DND-41 (cell line): ENCODE data around the gene GALNT1.

Experiments used
- ATAC-seq: fragments of 200-7000 bp; cut with Tn5 transposase; 3 replicates; pipeline ENCODE4 v1.9.1; 2021; ENCODE audit warnings: low read depth; ENCODE audit not compliant: insufficient read depth
- DNase-seq: peaks from one replicate; pipeline ENCODE4 v3.0.0-alpha.2; 2020
- H2AFZ ChIP-seq: 2 replicates; pipeline ENCODE4 v1.6.0; 2012; ENCODE audit warnings: low read depth, low read length
- H3K27ac ChIP-seq: 2 replicates; pipeline ENCODE4 v1.5.1; 2012; ENCODE audit warnings: low read length, inconsistent platforms
- H3K27me3 ChIP-seq: fragments of 200-600 bp; sonication (generic); 2 replicates; pipeline ENCODE4 v1.6.0; 2012; ENCODE audit warnings: low read length, mild to moderate bottlenecking, inconsistent platforms; ENCODE audit not compliant: insufficient read depth, poor library complexity
- H3K36me3 ChIP-seq: 2 replicates; pipeline ENCODE4 v1.5.1; 2012; ENCODE audit warnings: low read length, inconsistent platforms; ENCODE audit not compliant: insufficient read depth
- H3K4me1 ChIP-seq: 2 replicates; pipeline ENCODE4 v1.5.1; 2012; ENCODE audit warnings: mild to moderate bottlenecking, low read length; ENCODE audit not compliant: insufficient read depth
- H3K4me2 ChIP-seq: 2 replicates; pipeline ENCODE4 v1.6.0; 2012; ENCODE audit warnings: mild to moderate bottlenecking, moderate library complexity, low read length, inconsistent platforms; ENCODE audit not compliant: insufficient read depth
- H3K4me3 ChIP-seq, 2 experiments: fragments of 200-600 bp in 1 of 2; shearing (Covaris generic) in 1 of 2; 2 replicates each; pipeline ENCODE4 v1.5.1; 2012 to 2016; ENCODE audit warnings: inconsistent platforms in 2 of 2, low read length in 2 of 2, mild to moderate bottlenecking in 2 of 2, low read depth in 1 of 2, moderate library complexity in 1 of 2
- H3K79me2 ChIP-seq: 2 replicates; pipeline ENCODE4 v1.6.0; 2012; ENCODE audit warnings: low read length, inconsistent platforms; ENCODE audit not compliant: insufficient read depth
- H3K9ac ChIP-seq: 2 replicates; pipeline ENCODE4 v1.6.0; 2012; ENCODE audit warnings: low read depth, mild to moderate bottlenecking, inconsistent platforms, low read length, moderate library complexity
- H3K9me3 ChIP-seq: 2 replicates; pipeline ENCODE4 v1.5.1; 2012; ENCODE audit warnings: low read length, moderate library complexity, mild to moderate bottlenecking, inconsistent platforms; ENCODE audit not compliant: insufficient read depth, severe bottlenecking
- H4K20me1 ChIP-seq: 2 replicates; pipeline ENCODE4 v1.6.0; 2012; ENCODE audit warnings: low read length; ENCODE audit not compliant: insufficient read depth
- EZH2 ChIP-seq: IDR thresholded peaks from 3 replicates; pipeline ENCODE4 v1.6.1; 2012; ENCODE audit warnings: borderline replicate concordance, low read depth, mild to moderate bottlenecking, moderate library complexity, low read length, inconsistent platforms; ENCODE audit not compliant: severe bottlenecking
- TF ChIP-seq, protein P1 (sequence below): IDR thresholded peaks from 2 replicates; pipeline ENCODE4 v1.5.1; 2012; ENCODE audit warnings: borderline replicate concordance, low read length, moderate library complexity, mild to moderate bottlenecking; ENCODE audit not compliant: poor library complexity, severe bottlenecking; ENCODE audit errors: extremely low read depth

The GALNT1 gene

DNA sequence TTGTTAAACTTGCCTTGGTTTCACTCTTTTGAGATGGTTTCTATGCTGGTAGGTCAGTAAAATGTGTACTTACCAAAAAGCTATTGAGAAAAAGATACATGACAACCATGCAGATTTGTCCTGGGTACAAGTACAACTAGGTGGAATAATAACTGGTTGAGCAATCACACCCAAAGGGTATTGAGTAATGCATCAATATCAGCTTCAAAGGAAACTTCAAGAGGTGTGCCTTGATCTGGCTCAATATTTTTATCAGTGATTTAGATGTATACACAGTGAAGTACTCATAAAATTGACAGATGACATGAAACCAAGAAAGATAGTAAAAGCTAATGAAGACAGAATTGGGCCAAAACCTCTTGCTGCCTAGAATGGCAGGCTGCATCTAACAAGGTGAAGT is 21.7 kb upstream of the GALNT1 start:
- Histone ChIP-seq H3K4me3 (no peak overlapping the region), H3K9me3 (no peaks in the 10 kb centered on the region), H3K27me3 (peaks cover 3% of the 10 kb centered on the region), H3K79me2 (no peaks in the 10 kb centered on the region), H3K4me1 (no peaks in the 10 kb centered on the region), H2AFZ (no peak overlapping the region), H3K36me3 (no peaks in the 10 kb centered on the region), H3K9ac (no peak overlapping the region), H3K4me2 (no peak overlapping the region), H4K20me1 (no peaks in the 10 kb centered on the region), H3K27ac (no peak overlapping the region)
- no peak for ATAC-seq
- TF ChIP-seq, protein P1, sequence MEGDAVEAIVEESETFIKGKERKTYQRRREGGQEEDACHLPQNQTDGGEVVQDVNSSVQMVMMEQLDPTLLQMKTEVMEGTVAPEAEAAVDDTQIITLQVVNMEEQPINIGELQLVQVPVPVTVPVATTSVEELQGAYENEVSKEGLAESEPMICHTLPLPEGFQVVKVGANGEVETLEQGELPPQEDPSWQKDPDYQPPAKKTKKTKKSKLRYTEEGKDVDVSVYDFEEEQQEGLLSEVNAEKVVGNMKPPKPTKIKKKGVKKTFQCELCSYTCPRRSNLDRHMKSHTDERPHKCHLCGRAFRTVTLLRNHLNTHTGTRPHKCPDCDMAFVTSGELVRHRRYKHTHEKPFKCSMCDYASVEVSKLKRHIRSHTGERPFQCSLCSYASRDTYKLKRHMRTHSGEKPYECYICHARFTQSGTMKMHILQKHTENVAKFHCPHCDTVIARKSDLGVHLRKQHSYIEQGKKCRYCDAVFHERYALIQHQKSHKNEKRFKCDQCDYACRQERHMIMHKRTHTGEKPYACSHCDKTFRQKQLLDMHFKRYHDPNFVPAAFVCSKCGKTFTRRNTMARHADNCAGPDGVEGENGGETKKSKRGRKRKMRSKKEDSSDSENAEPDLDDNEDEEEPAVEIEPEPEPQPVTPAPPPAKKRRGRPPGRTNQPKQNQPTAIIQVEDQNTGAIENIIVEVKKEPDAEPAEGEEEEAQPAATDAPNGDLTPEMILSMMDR = no peak
- no peak for DNase-seq

DNA sequence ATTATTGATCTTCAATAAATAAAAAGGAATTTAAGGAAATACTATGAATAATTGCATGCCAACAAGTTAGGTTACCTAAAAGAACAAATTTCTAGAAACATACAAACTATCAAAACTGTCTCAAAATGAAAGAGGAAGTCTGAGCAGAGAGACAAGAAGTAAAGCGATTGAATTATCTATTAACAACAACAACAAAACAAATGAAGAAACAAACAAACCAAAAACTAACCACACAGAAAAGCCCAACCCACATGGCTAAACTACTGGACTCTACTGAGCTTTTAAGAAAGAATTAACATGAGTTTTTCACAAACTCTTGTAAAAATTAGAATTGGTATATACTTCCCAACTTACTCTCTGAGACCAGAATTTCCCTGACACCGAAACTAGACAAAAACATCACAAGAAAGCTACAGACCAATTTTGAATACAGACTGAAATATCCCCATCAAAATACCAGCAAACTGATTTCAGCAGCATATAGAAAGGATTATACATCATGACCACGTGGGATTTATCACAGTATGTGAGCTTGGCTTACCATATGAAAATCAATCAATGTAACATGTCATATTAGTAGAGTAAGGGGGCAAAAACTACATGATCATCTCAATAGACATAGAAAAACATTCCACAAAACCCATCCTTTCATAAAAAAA is 16.6 kb upstream of the GALNT1 start:
- DNase-seq (no peak), ATAC-seq (no peak)
- H3K36me3 ChIP-seq = no peaks in the 10 kb centered on the region
- H3K9ac ChIP-seq = no peak overlapping the region
- no peaks in the 10 kb centered on the region for H3K9me3 ChIP-seq
- H3K4me2 ChIP-seq = no peak overlapping the region
- H3K27ac ChIP-seq = no peak overlapping the region
- H3K4me3 ChIP-seq = no peak overlapping the region
- no peaks in the 10 kb centered on the region for H4K20me1 ChIP-seq
- H2AFZ ChIP-seq = no peak overlapping the region
- H3K79me2 ChIP-seq = no peaks in the 10 kb centered on the region
- peaks cover 6% of the 10 kb centered on the region for H3K27me3 ChIP-seq
- TF ChIP-seq EZH2 = no peak
- TF ChIP-seq, protein P1 = no peak
- H3K4me1 ChIP-seq = no peaks in the 10 kb centered on the region

DNA sequence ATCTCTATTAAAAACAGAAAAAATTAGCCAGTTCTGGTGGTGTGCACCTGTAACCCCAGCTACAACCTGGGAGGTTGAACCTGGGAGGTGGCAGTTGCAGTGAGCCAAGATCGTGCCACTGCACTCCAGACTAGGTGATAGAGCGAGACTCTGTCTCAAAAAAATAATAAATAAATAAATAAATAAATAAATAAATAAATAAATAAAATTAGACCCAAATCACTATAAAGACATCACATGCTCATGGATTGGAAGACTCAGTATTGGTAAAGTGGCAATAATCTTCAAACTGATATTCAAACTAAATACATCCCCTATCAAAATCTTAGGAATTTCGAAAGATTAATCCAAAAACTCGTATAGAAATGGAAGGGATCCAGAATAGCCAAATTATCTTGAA is 15.5 kb upstream of the GALNT1 start:
- Histone ChIP-seq H3K4me2 (no peak overlapping the region), H2AFZ (no peak overlapping the region), H4K20me1 (no peaks in the 10 kb centered on the region), H3K9ac (no peak overlapping the region), H3K79me2 (no peaks in the 10 kb centered on the region), H3K4me1 (no peaks in the 10 kb centered on the region), H3K4me3 (no peak overlapping the region), H3K27me3 (peaks cover 6% of the 10 kb centered on the region), H3K27ac (no peak overlapping the region), H3K9me3 (no peaks in the 10 kb centered on the region), H3K36me3 (no peaks in the 10 kb centered on the region)
- no peak for ATAC-seq
- TF ChIP-seq EZH2 = no peak
- TF ChIP-seq, protein P1 = no peak
- DNase-seq = no peak

DNA sequence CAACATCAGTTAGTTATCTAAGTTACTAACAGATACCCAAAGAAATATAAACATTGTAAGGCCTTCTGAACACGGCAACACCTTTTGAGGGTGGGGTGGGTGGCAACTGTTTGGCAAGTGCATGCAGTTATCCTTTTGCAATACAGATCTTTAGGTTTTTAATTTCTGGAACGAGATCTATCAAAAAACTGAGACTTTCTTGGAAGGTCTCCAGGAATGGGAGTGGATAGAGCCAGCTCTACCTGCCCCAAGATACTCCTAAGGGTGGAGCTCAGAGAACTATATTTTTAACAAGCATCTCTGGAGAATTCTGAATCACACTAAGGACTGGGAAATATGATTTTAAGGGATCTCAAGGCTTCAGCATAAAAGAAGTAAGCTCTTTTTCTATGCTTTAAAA is 11.4 kb upstream of the GALNT1 start:
- Histone ChIP-seq H4K20me1 (no peaks in the 10 kb centered on the region), H2AFZ (no peak overlapping the region), H3K4me2 (no peak overlapping the region), H3K9me3 (no peaks in the 10 kb centered on the region), H3K36me3 (no peaks in the 10 kb centered on the region), H3K9ac (no peak overlapping the region), H3K4me1 (no peaks in the 10 kb centered on the region), H3K27ac (no peak overlapping the region), H3K27me3 (peaks cover 5% of the 10 kb centered on the region), H3K79me2 (no peaks in the 10 kb centered on the region), H3K4me3 (no peak overlapping the region)
- no peak for TF ChIP-seq EZH2
- TF ChIP-seq, protein P1 = no peak
- ATAC-seq (no peak), DNase-seq (no peak)
